Peyer's patch (tissue), 4 donors: ENCODE data around the gene RASA1. TPM values are rescaled to one million over a fixed set of nuclear protein-coding genes. Genes with fewer than 3 reads are reported as not detected.

Experiments used
- DNase-seq, 3 donors: peaks; one replicate each; pipeline ENCODE4 v3.0.0-alpha.2; 2017 to 2019
- H3K27ac ChIP-seq, 4 donors: fragments of 200-600 bp; sonication (generic); one replicate each; pipeline ENCODE4 v1.5.1; 2016 to 2019
- H3K27me3 ChIP-seq, 2 donors: fragments of 200-600 bp; sonication (generic); one replicate each; pipeline ENCODE4 v1.5.1; 2019
- H3K36me3 ChIP-seq, 3 donors: fragments of 200-600 bp; sonication (generic); one replicate each; pipeline ENCODE4 v1.5.1; 2016 to 2019
- H3K4me1 ChIP-seq, 4 donors: fragments of 200-600 bp; sonication (generic); one replicate each; pipeline ENCODE4 v1.5.1; 2016 to 2019
- H3K4me3 ChIP-seq, 4 donors: fragments of 200-600 bp; sonication (generic); 1 replicate in 3 of 4; 2 replicates in 1 of 4; pipeline ENCODE4 v1.5.1; 2016 to 2019; ENCODE audit warnings: mild to moderate bottlenecking in 1 of 4
- H3K9me3 ChIP-seq, 4 donors: fragments of 200-600 bp; sonication (generic); one replicate each; pipeline ENCODE4 v1.5.1; 2016 to 2019; ENCODE audit warnings: mild to moderate bottlenecking in 1 of 4
- POLR2A ChIP-seq, 2 donors: fragments of 450-650 bp; IDR thresholded peaks; one replicate each; pipeline ENCODE4 v1.5.1; 2017; ENCODE audit warnings: antibody characterized with exemption in 2 of 2, mild to moderate bottlenecking in 2 of 2, moderate library complexity in 2 of 2
- total RNA-seq, 4 donors: library from RNA; depleted of rRNA; stranded (reverse); fragments of >200 nt; gene quantifications; one replicate each; pipeline ENCODE4 v1.1.0, GENCODE V29; 2016
- TF ChIP-seq, protein P1 (sequence below), 6 experiments: fragments of 450-650 bp in 4 of 6; fragments of 200-600 bp in 2 of 6; sonication (generic) in 1 of 6; IDR thresholded peaks; one replicate each; pipeline ENCODE4 v1.5.1; 2017 to 2019; ENCODE audit warnings: antibody characterized with exemption in 6 of 6, mild to moderate bottlenecking in 3 of 6, moderate library complexity in 1 of 6

The RASA1 gene
- total RNA-seq, 4 donors from 2014 or later = 20.9 to 52.0 (median 23.5) TPM

DNA sequence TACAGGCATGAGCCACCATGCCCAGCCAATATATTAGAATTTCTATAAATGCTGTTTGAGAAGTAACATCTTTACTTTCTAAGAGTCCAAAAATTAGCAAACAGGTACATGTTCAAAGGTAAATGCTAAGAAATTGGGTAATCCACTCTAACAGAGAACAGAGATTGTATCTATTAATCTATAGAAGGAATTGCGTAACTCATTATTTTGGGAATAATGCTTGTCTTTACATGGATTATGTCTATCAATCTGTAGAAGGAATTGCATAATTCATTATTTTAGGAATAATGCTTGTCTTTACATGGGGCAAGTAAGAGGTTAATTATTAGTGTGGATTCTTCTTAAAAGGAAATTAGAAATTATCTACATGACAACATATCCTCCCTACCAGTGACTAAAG lies 114.5 kb downstream of the RASA1 start:
- Histone ChIP-seq H3K27me3 (no peaks in the 10 kb centered on the region), H3K9me3 (no peaks in the 10 kb centered on the region), H3K4me3 (no peak overlapping the region), H3K4me1 (no peaks in the 10 kb centered on the region), H3K36me3 (peaks cover 0 to 77% (median 0%) of the 10 kb centered on the region in 3 donors), H3K27ac (no peak overlapping the region)
- no peak for DNase-seq
- no peak for TF ChIP-seq POLR2A (IDR thresholded peaks at IDR 0.05)
- TF ChIP-seq, protein P1, sequence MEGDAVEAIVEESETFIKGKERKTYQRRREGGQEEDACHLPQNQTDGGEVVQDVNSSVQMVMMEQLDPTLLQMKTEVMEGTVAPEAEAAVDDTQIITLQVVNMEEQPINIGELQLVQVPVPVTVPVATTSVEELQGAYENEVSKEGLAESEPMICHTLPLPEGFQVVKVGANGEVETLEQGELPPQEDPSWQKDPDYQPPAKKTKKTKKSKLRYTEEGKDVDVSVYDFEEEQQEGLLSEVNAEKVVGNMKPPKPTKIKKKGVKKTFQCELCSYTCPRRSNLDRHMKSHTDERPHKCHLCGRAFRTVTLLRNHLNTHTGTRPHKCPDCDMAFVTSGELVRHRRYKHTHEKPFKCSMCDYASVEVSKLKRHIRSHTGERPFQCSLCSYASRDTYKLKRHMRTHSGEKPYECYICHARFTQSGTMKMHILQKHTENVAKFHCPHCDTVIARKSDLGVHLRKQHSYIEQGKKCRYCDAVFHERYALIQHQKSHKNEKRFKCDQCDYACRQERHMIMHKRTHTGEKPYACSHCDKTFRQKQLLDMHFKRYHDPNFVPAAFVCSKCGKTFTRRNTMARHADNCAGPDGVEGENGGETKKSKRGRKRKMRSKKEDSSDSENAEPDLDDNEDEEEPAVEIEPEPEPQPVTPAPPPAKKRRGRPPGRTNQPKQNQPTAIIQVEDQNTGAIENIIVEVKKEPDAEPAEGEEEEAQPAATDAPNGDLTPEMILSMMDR (IDR thresholded peaks at IDR 0.05) = no peak

DNA sequence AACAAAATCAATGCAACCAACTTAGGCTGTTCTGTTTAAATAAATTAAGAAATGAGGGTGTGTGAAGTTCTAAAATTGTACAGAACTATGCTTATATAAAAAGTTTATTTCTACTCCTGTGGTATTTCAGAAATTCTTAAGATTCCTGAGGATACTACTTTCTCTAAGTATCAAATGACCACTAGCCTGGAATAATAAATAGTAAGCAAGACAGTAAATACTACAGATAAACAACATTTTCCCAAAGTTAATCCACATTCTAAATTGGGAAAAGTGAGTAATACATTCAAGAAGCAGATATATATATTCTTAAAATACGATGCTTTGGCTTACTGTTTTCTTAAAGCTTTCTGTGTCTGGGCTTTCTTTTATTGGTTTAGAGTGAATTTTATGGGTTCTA lies 115.5 kb downstream of the RASA1 start:
- no peaks in the 10 kb centered on the region for H3K4me1 ChIP-seq
- no peak overlapping the region for H3K4me3 ChIP-seq
- DNase-seq = no peak
- TF ChIP-seq, protein P1 (IDR thresholded peaks at IDR 0.05) = no peak
- TF ChIP-seq POLR2A (IDR thresholded peaks at IDR 0.05) = no peak
- H3K9me3 ChIP-seq = no peaks in the 10 kb centered on the region
- no peaks in the 10 kb centered on the region for H3K27me3 ChIP-seq
- H3K27ac ChIP-seq = no peak overlapping the region
- peaks cover 0 to 78% (median 0%) of the 10 kb centered on the region in 3 donors for H3K36me3 ChIP-seq

DNA sequence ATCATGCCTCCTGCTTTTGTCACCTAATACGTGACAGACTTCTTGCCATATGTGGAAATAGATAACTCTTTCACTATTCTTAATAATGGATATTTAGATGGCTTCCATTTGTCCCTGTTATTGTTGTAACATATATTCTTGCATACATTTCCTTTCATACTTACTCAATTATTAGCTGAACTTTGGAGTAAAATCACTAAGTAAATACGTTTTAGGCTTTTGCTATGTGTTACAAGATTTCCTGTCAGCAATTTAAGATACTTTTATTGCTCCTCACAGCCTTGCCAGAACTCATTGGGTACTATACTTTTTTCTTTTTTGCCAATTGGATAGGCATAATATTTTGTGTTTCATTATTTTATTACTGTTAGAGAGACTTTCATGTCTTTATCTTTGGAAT lies 118.1 kb downstream of the RASA1 start:
- Histone ChIP-seq H3K27ac (no peak overlapping the region), H3K36me3 (peaks cover 0 to 83% (median 0%) of the 10 kb centered on the region in 3 donors), H3K4me1 (no peaks in the 10 kb centered on the region), H3K9me3 (no peaks in the 10 kb centered on the region), H3K27me3 (no peaks in the 10 kb centered on the region), H3K4me3 (no peak overlapping the region)
- no peak for TF ChIP-seq POLR2A (IDR thresholded peaks at IDR 0.05)
- TF ChIP-seq, protein P1 (IDR thresholded peaks at IDR 0.05) = no peak
- DNase-seq = no peak

DNA sequence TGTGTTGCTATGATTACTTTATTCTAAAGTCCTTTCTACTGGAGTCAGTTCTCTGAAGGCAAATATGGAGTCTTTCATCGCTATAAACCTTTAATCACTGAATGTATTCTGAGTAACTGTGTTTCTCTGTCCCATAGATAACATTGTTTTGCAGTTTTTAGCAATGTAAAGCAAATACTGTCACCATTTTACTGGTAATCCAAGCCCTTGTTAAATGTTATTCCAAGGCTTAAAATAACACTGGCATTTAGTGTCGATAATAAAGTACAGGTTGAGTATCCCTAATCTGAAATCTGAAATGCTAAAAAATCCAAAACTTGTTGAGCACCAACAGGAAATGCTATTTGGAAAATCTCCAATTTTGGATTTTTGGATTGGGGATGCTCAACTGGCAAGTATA lies 120.4 kb downstream of the RASA1 start:
- no peak overlapping the region for H3K4me3 ChIP-seq
- H3K4me1 ChIP-seq = no peaks in the 10 kb centered on the region
- H3K27me3 ChIP-seq = no peaks in the 10 kb centered on the region
- TF ChIP-seq POLR2A (IDR thresholded peaks at IDR 0.05) = no peak
- TF ChIP-seq, protein P1 (IDR thresholded peaks at IDR 0.05) = no peak
- no peak for DNase-seq
- no peaks in the 10 kb centered on the region for H3K9me3 ChIP-seq
- H3K36me3 ChIP-seq = peaks cover 0 to 85% (median 0%) of the 10 kb centered on the region in 3 donors
- H3K27ac ChIP-seq = no peak overlapping the region

DNA sequence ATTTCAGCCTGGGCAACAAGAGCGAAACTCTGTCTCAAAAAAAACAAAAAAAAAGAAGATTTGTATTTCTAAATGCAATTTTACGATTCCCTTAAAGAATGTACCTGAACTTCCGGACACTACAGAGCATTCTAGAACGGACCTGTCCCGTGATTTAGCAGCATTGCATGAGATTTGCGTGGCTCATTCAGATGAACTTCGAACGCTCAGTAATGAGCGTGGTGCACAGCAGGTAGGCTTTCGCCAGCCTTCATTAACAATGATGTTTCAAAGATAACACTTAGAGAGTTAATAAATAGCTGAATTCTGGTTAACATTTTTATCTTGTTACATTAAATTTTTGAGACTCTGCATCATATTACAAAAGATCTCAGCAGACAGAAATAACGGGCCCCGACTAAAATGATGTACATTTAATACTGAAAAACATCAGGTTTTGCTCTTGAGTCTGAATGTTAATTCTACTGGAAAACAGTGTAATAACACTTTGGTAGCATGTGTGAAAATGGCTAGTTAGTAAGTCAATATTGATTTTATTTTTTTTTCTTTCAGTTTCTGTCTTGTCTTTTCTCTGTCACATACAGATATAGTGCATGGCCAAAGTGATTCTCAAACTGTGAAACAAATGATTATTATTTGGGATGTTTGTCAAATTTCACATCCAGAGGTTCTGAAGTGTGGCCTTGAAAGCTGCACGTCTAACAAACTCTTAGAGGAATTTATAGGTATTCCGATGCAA lies 121.8 kb downstream of the RASA1 start:
- no peak overlapping the region for H3K27ac ChIP-seq

More for the DNA sequence above, 121.8 kb downstream of the RASA1 start:
- Histone ChIP-seq H3K4me1 (no peaks in the 10 kb centered on the region), H3K27me3 (no peaks in the 10 kb centered on the region), H3K36me3 (peaks cover 0 to 91% (median 0%) of the 10 kb centered on the region in 3 donors), H3K4me3 (no peak overlapping the region), H3K9me3 (no peaks in the 10 kb centered on the region)
- DNase-seq = no peak
- TF ChIP-seq POLR2A (IDR thresholded peaks at IDR 0.05) = no peak
- TF ChIP-seq, protein P1 (IDR thresholded peaks at IDR 0.05) = no peak
